ENCODE measurements around the gene CAB39. TPM values are rescaled to one million over a fixed set of nuclear protein-coding genes. Genes with fewer than 3 reads are reported as not detected.

CAB39 gene
- total and polyA plus RNA-seq, 2 experiments from 2014 or later, result 18.7 to 67.5 TPM

- Histone ChIP-seq H3K79me2 (replicated peaks; ENCODE audit: insufficient read depth) (peaks cover 2% of the 10 kb centered on the region; the same call in 1 of the 2 replicates), H4K20me1 (replicated peaks; ENCODE audit: insufficient read depth) (no peaks in the 10 kb centered on the region), H3K4me2 (no peak overlapping the region), H3F3A (replicated peaks; ENCODE audit: low read depth) (no peaks in the 10 kb centered on the region), H3K27ac (ENCODE audit: low read depth) (no peak overlapping the region), H3K27me3 (ENCODE audit: insufficient read depth) (no peaks in the 10 kb centered on the region), H3K4me1 (ENCODE audit: insufficient read depth) (peaks cover 4% of the 10 kb centered on the region; the same call in 1 of the 2 replicates), H3K9me2 (ENCODE audit: insufficient read depth) (no peaks in the 10 kb centered on the region), H3K36me3 (ENCODE audit: insufficient read depth) (no peaks in the 10 kb centered on the region), H3K4me3 (no peak overlapping the region), H2AFZ (no peak overlapping the region)
- H3K27ac Mint-ChIP-seq, result no peak overlapping the region
- DNase-seq (ENCODE audit: low spot score), result no peak
- H3K9me3 Mint-ChIP-seq, result no peaks in the 10 kb centered on the region
- no peak for ATAC-seq
- TF ChIP-seq STAT1 (IDR thresholded peaks at IDR 0.05; ENCODE audit: unreplicated experiment), result no peak
- TF ChIP-seq, protein P1, sequence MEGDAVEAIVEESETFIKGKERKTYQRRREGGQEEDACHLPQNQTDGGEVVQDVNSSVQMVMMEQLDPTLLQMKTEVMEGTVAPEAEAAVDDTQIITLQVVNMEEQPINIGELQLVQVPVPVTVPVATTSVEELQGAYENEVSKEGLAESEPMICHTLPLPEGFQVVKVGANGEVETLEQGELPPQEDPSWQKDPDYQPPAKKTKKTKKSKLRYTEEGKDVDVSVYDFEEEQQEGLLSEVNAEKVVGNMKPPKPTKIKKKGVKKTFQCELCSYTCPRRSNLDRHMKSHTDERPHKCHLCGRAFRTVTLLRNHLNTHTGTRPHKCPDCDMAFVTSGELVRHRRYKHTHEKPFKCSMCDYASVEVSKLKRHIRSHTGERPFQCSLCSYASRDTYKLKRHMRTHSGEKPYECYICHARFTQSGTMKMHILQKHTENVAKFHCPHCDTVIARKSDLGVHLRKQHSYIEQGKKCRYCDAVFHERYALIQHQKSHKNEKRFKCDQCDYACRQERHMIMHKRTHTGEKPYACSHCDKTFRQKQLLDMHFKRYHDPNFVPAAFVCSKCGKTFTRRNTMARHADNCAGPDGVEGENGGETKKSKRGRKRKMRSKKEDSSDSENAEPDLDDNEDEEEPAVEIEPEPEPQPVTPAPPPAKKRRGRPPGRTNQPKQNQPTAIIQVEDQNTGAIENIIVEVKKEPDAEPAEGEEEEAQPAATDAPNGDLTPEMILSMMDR (conservative IDR thresholded peaks at IDR 0.05; ENCODE audit: low read depth in 2 of 2), result no peak
- TF ChIP-seq, protein P2, sequence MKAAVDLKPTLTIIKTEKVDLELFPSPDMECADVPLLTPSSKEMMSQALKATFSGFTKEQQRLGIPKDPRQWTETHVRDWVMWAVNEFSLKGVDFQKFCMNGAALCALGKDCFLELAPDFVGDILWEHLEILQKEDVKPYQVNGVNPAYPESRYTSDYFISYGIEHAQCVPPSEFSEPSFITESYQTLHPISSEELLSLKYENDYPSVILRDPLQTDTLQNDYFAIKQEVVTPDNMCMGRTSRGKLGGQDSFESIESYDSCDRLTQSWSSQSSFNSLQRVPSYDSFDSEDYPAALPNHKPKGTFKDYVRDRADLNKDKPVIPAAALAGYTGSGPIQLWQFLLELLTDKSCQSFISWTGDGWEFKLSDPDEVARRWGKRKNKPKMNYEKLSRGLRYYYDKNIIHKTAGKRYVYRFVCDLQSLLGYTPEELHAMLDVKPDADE (IDR thresholded peaks at IDR 0.05), result no peak
- TF ChIP-seq, protein P3, sequence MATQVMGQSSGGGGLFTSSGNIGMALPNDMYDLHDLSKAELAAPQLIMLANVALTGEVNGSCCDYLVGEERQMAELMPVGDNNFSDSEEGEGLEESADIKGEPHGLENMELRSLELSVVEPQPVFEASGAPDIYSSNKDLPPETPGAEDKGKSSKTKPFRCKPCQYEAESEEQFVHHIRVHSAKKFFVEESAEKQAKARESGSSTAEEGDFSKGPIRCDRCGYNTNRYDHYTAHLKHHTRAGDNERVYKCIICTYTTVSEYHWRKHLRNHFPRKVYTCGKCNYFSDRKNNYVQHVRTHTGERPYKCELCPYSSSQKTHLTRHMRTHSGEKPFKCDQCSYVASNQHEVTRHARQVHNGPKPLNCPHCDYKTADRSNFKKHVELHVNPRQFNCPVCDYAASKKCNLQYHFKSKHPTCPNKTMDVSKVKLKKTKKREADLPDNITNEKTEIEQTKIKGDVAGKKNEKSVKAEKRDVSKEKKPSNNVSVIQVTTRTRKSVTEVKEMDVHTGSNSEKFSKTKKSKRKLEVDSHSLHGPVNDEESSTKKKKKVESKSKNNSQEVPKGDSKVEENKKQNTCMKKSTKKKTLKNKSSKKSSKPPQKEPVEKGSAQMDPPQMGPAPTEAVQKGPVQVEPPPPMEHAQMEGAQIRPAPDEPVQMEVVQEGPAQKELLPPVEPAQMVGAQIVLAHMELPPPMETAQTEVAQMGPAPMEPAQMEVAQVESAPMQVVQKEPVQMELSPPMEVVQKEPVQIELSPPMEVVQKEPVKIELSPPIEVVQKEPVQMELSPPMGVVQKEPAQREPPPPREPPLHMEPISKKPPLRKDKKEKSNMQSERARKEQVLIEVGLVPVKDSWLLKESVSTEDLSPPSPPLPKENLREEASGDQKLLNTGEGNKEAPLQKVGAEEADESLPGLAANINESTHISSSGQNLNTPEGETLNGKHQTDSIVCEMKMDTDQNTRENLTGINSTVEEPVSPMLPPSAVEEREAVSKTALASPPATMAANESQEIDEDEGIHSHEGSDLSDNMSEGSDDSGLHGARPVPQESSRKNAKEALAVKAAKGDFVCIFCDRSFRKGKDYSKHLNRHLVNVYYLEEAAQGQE (IDR thresholded peaks at IDR 0.05; ENCODE audit: unreplicated experiment), result no peak
- peaks cover 4% of the 10 kb centered on the region; the same call in 2 of the 3 replicates for H3K4me1 Mint-ChIP-seq
- H3K4me3 Mint-ChIP-seq, result no peak overlapping the region
- peaks cover 3% of the 10 kb centered on the region for H3K27me3 Mint-ChIP-seq (ENCODE audit: insufficient read depth, low read depth, poor library complexity)
- H3K36me3 Mint-ChIP-seq (ENCODE audit: low read depth), result no peaks in the 10 kb centered on the region
Measured at GRCh38 chr2:230708204-230708603, 4.4 kb upstream of the CAB39 start.

GRCh38 chr2:230711224-230711623 is 1.4 kb upstream of the CAB39 start:
- Histone ChIP-seq H3K9me2 (ENCODE audit: insufficient read depth) (no peaks in the 10 kb centered on the region), H3F3A (replicated peaks; ENCODE audit: low read depth) (no peaks in the 10 kb centered on the region), H3K27ac (ENCODE audit: low read depth) (no peak overlapping the region), H2AFZ (peak overlapping the region; percentile 66), H3K79me2 (replicated peaks; ENCODE audit: insufficient read depth) (peaks cover 32% of the 10 kb centered on the region), H3K4me2 (no peak overlapping the region), H3K36me3 (ENCODE audit: insufficient read depth) (no peaks in the 10 kb centered on the region), H3K27me3 (ENCODE audit: insufficient read depth) (no peaks in the 10 kb centered on the region), H3K4me3 (no peak overlapping the region), H4K20me1 (replicated peaks; ENCODE audit: insufficient read depth) (peaks cover 16% of the 10 kb centered on the region; the same call in 1 of the 2 replicates), H3K4me1 (ENCODE audit: insufficient read depth) (peaks cover 25% of the 10 kb centered on the region)
- peaks cover 20% of the 10 kb centered on the region for H3K4me1 Mint-ChIP-seq
- peaks cover 8% of the 10 kb centered on the region for H3K27me3 Mint-ChIP-seq (ENCODE audit: insufficient read depth, low read depth, poor library complexity)
- peak overlapping the region; percentile 9; the same call in 1 of the 3 replicates for H3K4me3 Mint-ChIP-seq
- DNase-seq (ENCODE audit: low spot score), result no peak
- H3K36me3 Mint-ChIP-seq (ENCODE audit: low read depth), result peaks cover 11% of the 10 kb centered on the region; the same call in 2 of the 3 replicates
- no peaks in the 10 kb centered on the region for H3K9me3 Mint-ChIP-seq
- no peak for TF ChIP-seq NANOG (IDR thresholded peaks at IDR 0.05; ENCODE audit: borderline replicate concordance)
- no peak for TF ChIP-seq EZH2 (IDR thresholded peaks at IDR 0.05; ENCODE audit: low read depth, unreplicated experiment)
- no peak for TF ChIP-seq CREB1 (CRISPR knock-in tag; IDR thresholded peaks at IDR 0.05; ENCODE audit: low read depth)
- TF ChIP-seq ZNF331 (CRISPR knock-in tag; IDR thresholded peaks at IDR 0.05; ENCODE audit: low read depth), result no peak
- no peak for TF ChIP-seq STAT1 (IDR thresholded peaks at IDR 0.05; ENCODE audit: unreplicated experiment)
- TF ChIP-seq, protein P1 (conservative IDR thresholded peaks at IDR 0.05; ENCODE audit: low read depth in 2 of 2), result no peak
- no peak for TF ChIP-seq JUNB (IDR thresholded peaks at IDR 0.05; ENCODE audit: unreplicated experiment)
- TF ChIP-seq ZNF114 (CRISPR knock-in tag; IDR thresholded peaks at IDR 0.05), result no peak
- TF ChIP-seq, protein P2 (IDR thresholded peaks at IDR 0.05), result no peak
- no peak overlapping the region for H3K27ac Mint-ChIP-seq
- ATAC-seq, result no peak
